ENCODE results near the gene DNAJA3.

DNAJA3 gene

DNA sequence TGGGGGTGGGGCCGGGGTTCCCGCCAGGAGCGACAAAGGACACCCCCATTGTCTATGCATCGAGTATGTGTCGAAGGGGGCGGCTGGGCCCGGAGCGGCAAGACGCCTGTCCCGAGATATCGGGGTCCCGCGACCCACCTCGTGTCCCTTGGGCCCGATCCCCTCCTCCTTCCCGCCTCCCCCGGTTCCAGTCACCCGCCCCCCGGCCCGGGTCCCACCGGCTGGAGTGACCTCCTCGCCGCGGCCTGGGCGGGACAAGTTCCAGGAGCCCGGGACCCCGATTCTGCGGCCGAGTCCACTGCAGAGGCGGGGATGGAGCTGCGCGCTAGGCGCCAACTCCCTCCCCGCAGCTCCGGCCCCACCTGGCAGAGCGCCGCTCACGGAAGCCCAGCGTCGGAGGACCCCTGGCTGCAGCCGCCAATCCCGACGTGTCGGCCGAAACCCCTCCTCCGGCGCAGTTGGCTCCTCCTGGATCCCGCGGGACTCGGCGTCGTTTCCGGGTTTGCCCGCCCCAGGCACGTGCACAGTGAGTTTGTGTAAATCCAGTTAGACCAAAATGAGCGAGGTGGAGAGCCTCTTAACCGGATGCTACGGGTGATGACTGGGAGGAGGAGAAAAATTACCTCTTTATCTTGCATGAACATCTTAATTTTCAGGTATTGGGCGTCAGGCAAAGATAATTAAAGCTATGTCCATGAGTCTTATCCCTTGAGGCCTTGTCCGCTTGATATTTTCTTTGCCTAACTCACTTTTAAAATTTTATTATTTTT lies 48.7 kb downstream of the DNAJA3 start, which contains the start of gene NMRAL1:
TSS of gene NMRAL1 (minus strand) at position 434 of the 770 bp plus-strand sequence. CDS start 493 bp downstream, outside the sequence.
- peak within 1 kb of the TSS; percentile 96 for H3K27ac ChIP-seq
- no peak for TF ChIP-seq ZFX (IDR thresholded peaks at IDR 0.05; ENCODE audit: borderline replicate concordance)
- TF ChIP-seq, protein P1, sequence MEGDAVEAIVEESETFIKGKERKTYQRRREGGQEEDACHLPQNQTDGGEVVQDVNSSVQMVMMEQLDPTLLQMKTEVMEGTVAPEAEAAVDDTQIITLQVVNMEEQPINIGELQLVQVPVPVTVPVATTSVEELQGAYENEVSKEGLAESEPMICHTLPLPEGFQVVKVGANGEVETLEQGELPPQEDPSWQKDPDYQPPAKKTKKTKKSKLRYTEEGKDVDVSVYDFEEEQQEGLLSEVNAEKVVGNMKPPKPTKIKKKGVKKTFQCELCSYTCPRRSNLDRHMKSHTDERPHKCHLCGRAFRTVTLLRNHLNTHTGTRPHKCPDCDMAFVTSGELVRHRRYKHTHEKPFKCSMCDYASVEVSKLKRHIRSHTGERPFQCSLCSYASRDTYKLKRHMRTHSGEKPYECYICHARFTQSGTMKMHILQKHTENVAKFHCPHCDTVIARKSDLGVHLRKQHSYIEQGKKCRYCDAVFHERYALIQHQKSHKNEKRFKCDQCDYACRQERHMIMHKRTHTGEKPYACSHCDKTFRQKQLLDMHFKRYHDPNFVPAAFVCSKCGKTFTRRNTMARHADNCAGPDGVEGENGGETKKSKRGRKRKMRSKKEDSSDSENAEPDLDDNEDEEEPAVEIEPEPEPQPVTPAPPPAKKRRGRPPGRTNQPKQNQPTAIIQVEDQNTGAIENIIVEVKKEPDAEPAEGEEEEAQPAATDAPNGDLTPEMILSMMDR (IDR thresholded peaks at IDR 0.05): no peak

DNA sequence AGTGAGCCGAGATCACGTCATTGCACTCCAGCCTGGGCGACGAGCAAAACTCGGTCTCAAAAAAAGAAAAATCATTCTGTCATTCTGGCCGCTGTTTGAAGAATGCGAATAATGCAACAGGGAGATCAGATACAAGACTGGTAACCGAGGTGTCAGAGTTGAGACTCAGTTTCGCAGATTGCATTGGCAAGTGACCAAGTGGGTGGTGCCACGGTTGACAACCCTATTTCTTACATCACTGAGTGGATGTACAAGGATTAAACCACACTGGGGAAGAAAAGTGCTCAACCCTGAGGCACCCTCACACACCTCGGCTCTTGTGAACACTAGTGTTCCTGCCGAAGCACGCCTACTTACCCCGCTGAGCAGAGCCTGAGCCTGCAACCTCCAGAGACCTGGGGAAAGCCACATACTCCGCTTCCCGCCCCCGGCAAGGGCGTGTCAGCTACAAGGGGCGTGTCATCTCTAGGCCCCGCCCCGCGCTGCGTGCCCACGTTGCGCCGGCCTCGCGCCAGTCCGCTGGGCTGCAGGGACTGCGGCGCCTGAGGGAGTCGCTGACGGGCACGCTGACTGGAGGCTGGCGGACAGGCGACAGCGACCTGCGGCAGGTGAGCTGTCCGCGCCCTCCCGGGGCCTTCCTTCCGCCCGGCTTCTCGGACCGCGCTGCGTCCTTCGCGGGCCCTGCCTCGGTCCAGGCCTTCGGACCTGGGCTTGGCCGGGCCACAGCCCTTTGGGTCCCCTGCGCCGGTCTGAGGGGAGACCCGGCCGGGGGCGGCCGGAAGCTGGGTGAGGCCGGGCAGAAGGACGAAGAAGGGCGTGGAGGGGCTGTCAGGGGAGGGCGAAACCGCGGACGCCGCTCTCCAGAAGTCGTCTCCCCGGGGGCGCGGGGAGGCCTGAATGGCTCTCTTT lies 50.5 kb downstream of the DNAJA3 start, which contains the start of gene HMOX2:
TSS of gene HMOX2 (plus strand) at position 519 of the 909 bp plus-strand sequence. CDS start 29,127 bp downstream, outside the sequence.
- peak within 1 kb of the TSS; percentile 96 for H3K27ac ChIP-seq
- TF ChIP-seq ZFX (IDR thresholded peaks at IDR 0.05; ENCODE audit: borderline replicate concordance): no peak
- TF ChIP-seq, protein P1 (IDR thresholded peaks at IDR 0.05): peak; percentile 78

DNA sequence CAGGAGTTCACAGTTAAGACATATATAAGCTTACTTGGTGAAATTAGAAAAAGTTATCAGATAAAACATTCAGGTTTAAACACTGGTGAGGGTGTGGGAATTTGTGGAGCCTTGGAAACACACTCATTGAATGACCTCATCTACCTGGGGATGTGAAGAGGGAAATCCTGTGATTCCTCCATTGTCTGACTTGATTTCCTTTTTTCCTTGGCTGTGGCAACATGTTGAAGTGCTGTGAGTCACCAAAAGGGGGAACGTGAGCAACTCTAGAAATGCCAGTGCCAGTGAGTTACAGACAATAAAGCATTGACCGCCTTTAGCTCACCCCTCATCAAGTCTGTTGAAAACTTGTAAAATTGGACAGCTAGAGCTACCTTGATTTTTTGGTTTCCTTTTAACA lies 52.3 kb downstream of the DNAJA3 start:
- no peak overlapping the region for H3K27ac ChIP-seq

DNA sequence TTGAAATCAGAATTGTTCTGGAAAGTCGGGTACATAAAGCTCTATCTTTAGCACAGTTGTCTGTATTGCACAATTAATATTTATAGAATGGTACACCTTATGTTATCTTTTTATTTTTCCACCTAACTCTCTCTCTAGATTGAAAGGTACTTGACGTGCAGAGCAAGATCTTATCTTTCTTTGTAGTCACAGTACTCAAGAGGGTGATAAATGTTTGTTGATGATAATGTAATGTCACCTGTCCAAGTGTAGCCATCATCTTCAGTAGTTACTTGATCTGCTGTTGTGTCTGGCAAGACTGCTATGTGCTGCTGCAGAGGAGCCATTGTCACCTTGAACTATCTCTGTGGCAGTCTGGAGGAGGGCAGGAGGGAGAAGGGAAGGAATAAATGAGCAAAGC lies 55.9 kb downstream of the DNAJA3 start:
- TF ChIP-seq, protein P1 (IDR thresholded peaks at IDR 0.05): no peak
- TF ChIP-seq ZFX (IDR thresholded peaks at IDR 0.05; ENCODE audit: borderline replicate concordance): no peak
- H3K27ac ChIP-seq: no peak overlapping the region

More for the DNA sequence above, 52.3 kb downstream of the DNAJA3 start:
- TF ChIP-seq, protein P1 (IDR thresholded peaks at IDR 0.05): no peak
- no peak for TF ChIP-seq ZFX (IDR thresholded peaks at IDR 0.05; ENCODE audit: borderline replicate concordance)

DNA sequence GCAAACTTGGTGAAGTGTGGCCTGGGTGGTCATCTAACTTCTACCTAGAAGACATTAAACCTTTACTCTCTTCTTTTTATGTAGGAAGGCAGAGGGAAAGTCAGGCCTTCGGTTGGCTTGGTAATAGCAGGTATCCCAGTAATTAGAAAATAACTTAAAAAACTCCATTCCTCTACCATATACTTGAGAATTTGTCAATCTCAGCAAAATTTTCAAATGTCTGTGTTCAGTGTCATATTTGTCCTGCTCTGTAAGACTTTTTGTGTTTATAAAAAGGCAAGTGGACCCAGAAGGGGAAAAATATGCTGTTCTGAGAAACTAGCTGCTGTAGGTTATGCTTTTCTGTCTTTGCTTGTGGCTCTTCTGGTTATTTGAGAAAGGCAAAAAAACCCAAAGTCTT lies 56.3 kb downstream of the DNAJA3 start:
- no peak overlapping the region for H3K27ac ChIP-seq
- TF ChIP-seq ZFX (IDR thresholded peaks at IDR 0.05; ENCODE audit: borderline replicate concordance): no peak
- TF ChIP-seq, protein P1 (IDR thresholded peaks at IDR 0.05): no peak

DNA sequence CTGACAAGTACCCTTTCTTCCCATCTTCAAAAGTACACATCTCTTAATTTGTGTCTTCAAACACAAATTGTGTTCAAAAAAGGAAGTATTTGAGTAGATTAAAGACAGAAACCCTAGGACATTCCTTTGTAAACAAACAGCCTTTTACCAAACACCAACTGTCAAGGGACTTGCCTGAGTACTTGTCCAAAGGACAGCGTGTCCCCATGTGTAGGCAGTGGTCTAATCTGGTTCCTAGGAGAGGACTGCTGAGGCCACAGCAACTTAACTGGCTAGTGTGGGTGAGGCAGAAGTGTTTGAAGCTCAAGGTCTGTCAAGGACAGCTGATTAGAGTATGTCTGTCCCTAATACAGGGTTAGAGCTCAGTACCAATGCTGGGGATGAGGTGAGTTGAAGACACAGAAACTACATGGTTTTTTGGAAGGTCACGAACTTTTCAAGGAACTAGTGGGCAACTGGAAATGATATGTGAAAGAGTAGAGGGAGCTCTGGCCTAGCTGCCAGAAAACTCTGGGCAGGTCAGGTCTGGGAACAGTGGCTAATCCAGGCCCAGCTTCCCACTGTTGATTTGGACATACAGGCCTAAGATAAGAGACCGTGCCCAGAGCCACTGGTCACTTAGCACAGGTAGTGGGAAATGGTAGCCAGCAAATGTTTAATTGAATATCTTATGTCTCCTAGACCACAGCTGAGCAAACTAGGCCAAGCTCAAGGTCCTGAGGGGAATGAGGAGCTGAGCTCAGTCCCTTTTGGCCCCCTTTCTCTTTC lies 60.6 kb downstream of the DNAJA3 start:
- TF ChIP-seq, protein P1 (IDR thresholded peaks at IDR 0.05): no peak
- no peak for TF ChIP-seq ZFX (IDR thresholded peaks at IDR 0.05; ENCODE audit: borderline replicate concordance)
- H3K27ac ChIP-seq: no peak overlapping the region
